Colonic mucosa (tissue), 4 donors: ENCODE data around the gene SULT1E1. TPM values are rescaled to one million over a fixed set of nuclear protein-coding genes. Genes with fewer than 3 reads are reported as not detected.

ENCODE experiments used
- DNase-seq: peaks from one replicate; pipeline ENCODE4 v3.0.0-alpha.2; 2020
- H3K27ac ChIP-seq: fragments of 200-600 bp; one replicate; pipeline ENCODE4 v1.8.0; 2021
- H3K27me3 ChIP-seq: fragments of 200-600 bp; one replicate; pipeline ENCODE4 v1.8.0; 2021
- H3K36me3 ChIP-seq: fragments of 200-600 bp; one replicate; pipeline ENCODE4 v1.8.0; 2021
- H3K4me1 ChIP-seq: fragments of 200-600 bp; one replicate; pipeline ENCODE4 v1.8.0; 2021; ENCODE audit warnings: mild to moderate bottlenecking
- H3K4me3 ChIP-seq: fragments of 200-600 bp; one replicate; pipeline ENCODE4 v1.8.0; 2021
- H3K9ac ChIP-seq, 2 donors: one replicate each; pipeline ENCODE4 v1.7.0; 2013; ENCODE audit warnings: control low read depth in 2 of 2, low read depth in 2 of 2, low read length in 2 of 2
- H3K9me3 ChIP-seq: fragments of 200-600 bp; one replicate; pipeline ENCODE4 v1.8.0; 2021
- intact Hi-C: fragments of 100-400 bp; cut with DNase I; formaldehyde crosslinking; loops from one replicate; pipeline ENCODE4 v1.14.1; 2022
- total RNA-seq, 2 donors: library from RNA; stranded (reverse); fragmentation: NEBNext Ultra II Directional in 1 of 2; extraction: Animal tissue kit (Norgen Biotek cat#: 25700) in 1 of 2; gene quantifications; one replicate each; pipeline ENCODE4 v1.2.1, GENCODE V29; 2021
- TF ChIP-seq, protein P1 (sequence below): fragments of 200-600 bp; IDR thresholded peaks from one replicate; pipeline ENCODE4 v1.8.0; 2022; ENCODE audit warnings: antibody characterized with exemption, mild to moderate bottlenecking
- donor health status: healthy.
- donor health status: DM: no; HTN: no; CAD: no.
- donor health status: DM: no; HTN: no; CAD: no.

SULT1E1 gene, protein sequence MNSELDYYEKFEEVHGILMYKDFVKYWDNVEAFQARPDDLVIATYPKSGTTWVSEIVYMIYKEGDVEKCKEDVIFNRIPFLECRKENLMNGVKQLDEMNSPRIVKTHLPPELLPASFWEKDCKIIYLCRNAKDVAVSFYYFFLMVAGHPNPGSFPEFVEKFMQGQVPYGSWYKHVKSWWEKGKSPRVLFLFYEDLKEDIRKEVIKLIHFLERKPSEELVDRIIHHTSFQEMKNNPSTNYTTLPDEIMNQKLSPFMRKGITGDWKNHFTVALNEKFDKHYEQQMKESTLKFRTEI
- under 1 TPM in 1 of 2 donors, not detected in 1; 0.19 TPM for total RNA-seq

- no peak within 1 kb of the TSS for H3K27ac ChIP-seq
- TF ChIP-seq, protein P1, sequence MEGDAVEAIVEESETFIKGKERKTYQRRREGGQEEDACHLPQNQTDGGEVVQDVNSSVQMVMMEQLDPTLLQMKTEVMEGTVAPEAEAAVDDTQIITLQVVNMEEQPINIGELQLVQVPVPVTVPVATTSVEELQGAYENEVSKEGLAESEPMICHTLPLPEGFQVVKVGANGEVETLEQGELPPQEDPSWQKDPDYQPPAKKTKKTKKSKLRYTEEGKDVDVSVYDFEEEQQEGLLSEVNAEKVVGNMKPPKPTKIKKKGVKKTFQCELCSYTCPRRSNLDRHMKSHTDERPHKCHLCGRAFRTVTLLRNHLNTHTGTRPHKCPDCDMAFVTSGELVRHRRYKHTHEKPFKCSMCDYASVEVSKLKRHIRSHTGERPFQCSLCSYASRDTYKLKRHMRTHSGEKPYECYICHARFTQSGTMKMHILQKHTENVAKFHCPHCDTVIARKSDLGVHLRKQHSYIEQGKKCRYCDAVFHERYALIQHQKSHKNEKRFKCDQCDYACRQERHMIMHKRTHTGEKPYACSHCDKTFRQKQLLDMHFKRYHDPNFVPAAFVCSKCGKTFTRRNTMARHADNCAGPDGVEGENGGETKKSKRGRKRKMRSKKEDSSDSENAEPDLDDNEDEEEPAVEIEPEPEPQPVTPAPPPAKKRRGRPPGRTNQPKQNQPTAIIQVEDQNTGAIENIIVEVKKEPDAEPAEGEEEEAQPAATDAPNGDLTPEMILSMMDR, result no peak
- no peak within 1 kb of the TSS for H3K9ac ChIP-seq
Measured at GRCh38 chr4:69860052-69860451, at the start of gene SULT1E1. SULT1E1 (minus strand) TSS chr4:69860145; CDS start chr4:69857644, 2,501 bp downstream.

GRCh38 chr4:69909195-69909594 lies 49.2 kb upstream of the SULT1E1 start:
- H3K4me1 ChIP-seq, result no peaks in the 10 kb centered on the region
- DNase-seq, result no peak
- H3K4me3 ChIP-seq, result no peak overlapping the region
- intact Hi-C loops, result no loop called here
- no peaks in the 10 kb centered on the region for H3K36me3 ChIP-seq
- H3K9ac ChIP-seq, result no peak overlapping the region
- no peaks in the 10 kb centered on the region for H3K9me3 ChIP-seq
- TF ChIP-seq, protein P1, result no peak
- H3K27me3 ChIP-seq, result no peaks in the 10 kb centered on the region
- no peak overlapping the region for H3K27ac ChIP-seq

More at GRCh38 chr4:69860052-69860451, at the start of gene SULT1E1:
- no peak within 1 kb of the TSS for H3K4me3 ChIP-seq
- no peaks in the 10 kb centered on the region for H3K27me3 ChIP-seq
- no peak for DNase-seq
- H3K36me3 ChIP-seq, result no peaks in the 10 kb centered on the region
- no peaks in the 10 kb centered on the region for H3K9me3 ChIP-seq
- no peaks in the 10 kb centered on the region for H3K4me1 ChIP-seq
- intact Hi-C loops, result no loop called here

GRCh38 chr4:69907151-69907550 lies 47.2 kb upstream of the SULT1E1 start:
- H3K36me3 ChIP-seq, result no peaks in the 10 kb centered on the region
- H3K27ac ChIP-seq, result no peak overlapping the region
- H3K4me3 ChIP-seq, result no peak overlapping the region
- TF ChIP-seq, protein P1, result no peak
- H3K27me3 ChIP-seq, result no peaks in the 10 kb centered on the region
- H3K9me3 ChIP-seq, result no peaks in the 10 kb centered on the region
- intact Hi-C loops, result no loop called here
- no peak for DNase-seq
- H3K4me1 ChIP-seq, result no peaks in the 10 kb centered on the region
- H3K9ac ChIP-seq, result no peak overlapping the region

DNA sequence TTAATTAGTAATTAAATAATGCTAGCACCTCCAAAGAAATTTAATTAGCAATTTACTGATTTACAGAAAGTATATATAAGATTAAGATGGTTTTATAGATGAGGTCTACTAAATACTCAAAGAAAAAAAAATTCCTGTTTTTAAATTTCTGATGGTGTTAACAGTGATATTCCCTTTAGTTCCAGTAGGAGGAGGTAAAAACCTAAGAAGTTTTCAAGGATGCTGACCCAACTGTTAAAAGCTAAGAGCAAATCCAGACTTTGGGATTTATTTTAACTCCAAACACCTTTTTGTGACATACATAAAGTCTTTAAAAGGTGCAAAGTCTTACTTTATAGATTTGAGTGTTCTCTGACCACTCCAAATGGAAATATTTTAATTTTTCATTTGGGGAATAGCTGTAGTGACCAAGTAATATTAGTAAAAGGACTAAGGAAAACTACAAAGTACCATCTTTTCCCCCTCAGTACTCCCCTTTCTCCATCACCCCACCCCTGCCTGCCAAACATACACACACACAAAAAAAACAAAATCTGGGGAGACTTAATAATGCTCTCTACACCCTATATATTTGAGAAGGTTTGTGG lies 36.7 kb upstream of the SULT1E1 start:
- Histone ChIP-seq H3K4me1 (no peaks in the 10 kb centered on the region), H3K9me3 (no peaks in the 10 kb centered on the region), H3K27ac (no peak overlapping the region), H3K36me3 (no peaks in the 10 kb centered on the region), H3K9ac (no peak overlapping the region), H3K27me3 (no peaks in the 10 kb centered on the region), H3K4me3 (no peak overlapping the region)
- TF ChIP-seq, protein P1, result peak; percentile 36
- intact Hi-C loops, result loop anchor here (5.0 to 10.0 kb wide), 2 partner anchors 286 to 608 kb away; no protein-coding TSS in a partner anchor
- no peak for DNase-seq

GRCh38 chr4:69894721-69895120 lies 34.8 kb upstream of the SULT1E1 start:
- Histone ChIP-seq H3K4me1 (no peaks in the 10 kb centered on the region), H3K4me3 (no peak overlapping the region), H3K9ac (peak overlapping the region in 1 of 2 donors; percentile 9), H3K36me3 (no peaks in the 10 kb centered on the region), H3K27ac (no peak overlapping the region), H3K27me3 (no peaks in the 10 kb centered on the region), H3K9me3 (no peaks in the 10 kb centered on the region)
- TF ChIP-seq, protein P1, result no peak
- DNase-seq, result no peak
- intact Hi-C loops, result loop anchor here (5.0 to 10.0 kb wide), 2 partner anchors 288 to 610 kb away; no protein-coding TSS in a partner anchor
